ENCODE results near the gene SBNO2. TPM values are rescaled to one million over a fixed set of nuclear protein-coding genes. Genes with fewer than 3 reads are reported as not detected.

Gene SBNO2, protein sequence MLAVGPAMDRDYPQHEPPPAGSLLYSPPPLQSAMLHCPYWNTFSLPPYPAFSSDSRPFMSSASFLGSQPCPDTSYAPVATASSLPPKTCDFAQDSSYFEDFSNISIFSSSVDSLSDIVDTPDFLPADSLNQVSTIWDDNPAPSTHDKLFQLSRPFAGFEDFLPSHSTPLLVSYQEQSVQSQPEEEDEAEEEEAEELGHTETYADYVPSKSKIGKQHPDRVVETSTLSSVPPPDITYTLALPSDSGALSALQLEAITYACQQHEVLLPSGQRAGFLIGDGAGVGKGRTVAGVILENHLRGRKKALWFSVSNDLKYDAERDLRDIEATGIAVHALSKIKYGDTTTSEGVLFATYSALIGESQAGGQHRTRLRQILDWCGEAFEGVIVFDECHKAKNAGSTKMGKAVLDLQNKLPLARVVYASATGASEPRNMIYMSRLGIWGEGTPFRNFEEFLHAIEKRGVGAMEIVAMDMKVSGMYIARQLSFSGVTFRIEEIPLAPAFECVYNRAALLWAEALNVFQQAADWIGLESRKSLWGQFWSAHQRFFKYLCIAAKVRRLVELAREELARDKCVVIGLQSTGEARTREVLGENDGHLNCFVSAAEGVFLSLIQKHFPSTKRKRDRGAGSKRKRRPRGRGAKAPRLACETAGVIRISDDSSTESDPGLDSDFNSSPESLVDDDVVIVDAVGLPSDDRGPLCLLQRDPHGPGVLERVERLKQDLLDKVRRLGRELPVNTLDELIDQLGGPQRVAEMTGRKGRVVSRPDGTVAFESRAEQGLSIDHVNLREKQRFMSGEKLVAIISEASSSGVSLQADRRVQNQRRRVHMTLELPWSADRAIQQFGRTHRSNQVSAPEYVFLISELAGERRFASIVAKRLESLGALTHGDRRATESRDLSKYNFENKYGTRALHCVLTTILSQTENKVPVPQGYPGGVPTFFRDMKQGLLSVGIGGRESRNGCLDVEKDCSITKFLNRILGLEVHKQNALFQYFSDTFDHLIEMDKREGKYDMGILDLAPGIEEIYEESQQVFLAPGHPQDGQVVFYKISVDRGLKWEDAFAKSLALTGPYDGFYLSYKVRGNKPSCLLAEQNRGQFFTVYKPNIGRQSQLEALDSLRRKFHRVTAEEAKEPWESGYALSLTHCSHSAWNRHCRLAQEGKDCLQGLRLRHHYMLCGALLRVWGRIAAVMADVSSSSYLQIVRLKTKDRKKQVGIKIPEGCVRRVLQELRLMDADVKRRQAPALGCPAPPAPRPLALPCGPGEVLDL (N-terminal part only)
- total RNA-seq = 14.8 and 29.0 TPM in 2 replicates

DNA sequence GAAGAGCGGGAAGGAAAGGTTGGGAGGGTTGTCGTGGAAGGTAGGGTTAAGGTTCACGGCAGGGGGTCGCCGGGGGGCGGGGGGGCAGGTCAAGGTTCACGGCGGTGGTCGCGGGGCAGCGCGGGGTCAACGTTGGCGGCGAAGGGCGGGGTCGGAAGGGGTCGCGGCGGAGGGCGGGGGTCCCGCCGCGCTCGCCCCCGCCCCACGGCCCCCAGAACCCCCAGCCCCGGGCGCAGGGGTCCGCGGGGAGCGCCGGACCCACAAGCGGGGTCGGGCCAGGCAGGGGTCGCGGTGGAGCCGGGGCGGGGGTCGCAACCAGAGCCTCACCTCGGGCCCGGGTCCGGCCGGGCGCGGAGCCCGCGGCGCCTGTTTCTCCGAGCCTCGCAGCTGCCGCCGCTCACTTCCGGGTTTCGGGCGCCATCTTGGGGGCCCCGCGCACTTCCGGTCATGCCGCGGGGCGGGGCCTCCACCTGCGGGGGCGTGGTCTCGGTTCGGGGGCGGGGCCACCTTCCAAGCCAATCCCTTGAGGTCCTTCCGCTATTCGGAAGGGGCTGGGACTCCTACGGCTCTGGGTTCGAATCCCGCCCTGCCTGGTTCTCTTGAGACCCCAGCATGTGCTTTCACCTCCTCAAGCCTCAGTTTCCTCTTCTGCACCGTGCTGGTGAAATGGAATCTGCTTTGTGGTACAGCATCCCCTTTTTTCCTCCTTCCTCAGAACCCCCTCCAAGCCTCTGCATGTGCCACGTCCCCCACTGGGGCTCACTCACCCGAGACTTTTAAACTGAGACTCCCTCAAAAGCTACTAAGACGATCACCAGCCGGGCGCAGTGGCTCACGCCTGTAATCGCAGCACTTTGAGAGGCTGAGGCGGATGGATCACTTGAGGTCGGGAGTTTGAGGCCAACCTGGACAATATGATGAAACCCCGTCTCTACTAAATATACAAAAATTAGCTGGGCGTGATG, at the start of gene SBNO2:
Gene SBNO2 (minus strand): TSS at position 424 of the 965 bp plus-strand sequence. CDS start 19,992 bp downstream, outside the sequence.
- peak; percentile 63 to 88 for DNase-seq (ENCODE audit: low read depth in 2 of 2)

DNA sequence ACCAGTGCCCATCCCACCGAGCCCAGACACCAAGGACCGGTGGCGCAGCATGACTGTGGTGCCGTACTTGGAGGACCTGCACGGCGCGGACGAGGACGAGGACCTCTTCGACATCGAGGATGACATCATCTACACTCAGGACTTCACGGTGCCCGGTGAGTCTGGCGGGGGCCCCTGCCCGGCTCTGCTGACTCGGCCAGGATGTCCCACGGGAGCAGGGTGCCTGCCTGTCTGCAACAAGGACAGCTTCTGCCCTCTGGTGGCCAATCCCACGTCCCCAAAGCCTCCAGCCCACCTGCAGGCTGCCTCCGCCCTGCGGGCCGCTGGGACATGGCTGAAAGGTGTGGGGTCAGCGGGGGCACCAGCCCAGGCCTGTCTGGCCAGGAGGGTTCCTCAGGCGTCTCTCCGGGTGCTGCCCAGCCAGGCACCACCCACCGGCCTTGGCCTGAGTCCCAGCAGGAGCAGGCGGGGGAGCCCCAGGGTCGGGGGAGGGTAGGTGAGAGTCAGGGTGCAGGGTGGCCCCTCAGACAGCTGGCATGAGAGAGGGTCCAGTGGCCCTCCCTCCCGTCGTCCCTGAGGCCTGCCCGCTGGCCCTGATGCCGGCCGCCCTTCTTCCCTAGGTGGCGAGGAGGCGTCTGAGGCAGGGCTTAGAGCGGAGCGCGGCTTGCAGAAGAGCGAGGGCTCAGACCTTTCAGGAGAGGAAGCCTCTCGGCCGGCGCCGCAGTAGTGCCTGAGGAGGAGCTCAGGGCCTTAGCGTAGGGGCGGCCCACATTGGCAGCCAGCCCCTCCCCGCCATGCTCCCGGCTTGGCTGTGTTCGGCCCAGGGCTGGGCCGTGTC, 49.2 kb upstream of the SBNO2 start:
- DNase-seq (ENCODE audit: low read depth in 2 of 2) = peak in 1 of 2 donors; percentile 64

DNA sequence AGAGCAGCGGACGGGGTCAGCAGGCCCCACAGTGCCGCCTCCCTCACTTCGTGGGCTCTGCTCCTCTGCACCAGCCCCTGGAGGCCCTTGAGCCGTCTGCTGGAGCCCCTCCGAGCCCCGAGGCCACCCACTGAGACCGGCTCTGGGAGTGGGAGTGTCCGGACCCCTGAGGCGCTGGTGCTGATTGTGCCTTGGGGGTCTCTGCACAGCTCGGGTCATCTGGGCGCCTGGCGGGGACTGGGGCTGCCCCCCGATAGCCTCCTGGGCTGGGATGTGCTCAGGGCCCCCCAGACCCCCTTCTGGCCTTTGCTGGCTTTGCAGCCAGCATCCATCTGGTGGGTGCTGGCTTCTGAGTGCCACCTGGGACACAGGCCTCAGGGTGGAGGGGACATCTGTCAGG, 48.3 kb upstream of the SBNO2 start:
- DNase-seq (ENCODE audit: low read depth in 2 of 2) = no peak

DNA sequence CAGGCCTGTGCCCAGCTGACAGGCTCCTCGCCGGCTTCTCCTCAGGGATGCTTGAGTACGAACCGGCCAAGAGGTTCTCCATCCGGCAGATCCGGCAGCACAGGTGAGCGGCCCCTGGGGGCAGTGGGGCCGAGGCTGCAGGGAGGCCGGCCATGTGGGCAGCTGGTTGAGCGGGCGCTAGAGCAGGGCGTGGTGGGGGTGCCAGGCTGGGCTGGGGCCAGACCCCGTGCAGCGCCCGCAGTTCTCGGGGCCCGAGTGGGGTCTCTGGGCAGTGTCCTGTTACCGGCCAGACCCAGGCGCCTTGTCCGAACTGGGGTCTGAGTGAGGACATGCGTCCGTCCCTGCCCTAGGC, 47.8 kb upstream of the SBNO2 start:
- no peak for DNase-seq (ENCODE audit: low read depth in 2 of 2)

DNA sequence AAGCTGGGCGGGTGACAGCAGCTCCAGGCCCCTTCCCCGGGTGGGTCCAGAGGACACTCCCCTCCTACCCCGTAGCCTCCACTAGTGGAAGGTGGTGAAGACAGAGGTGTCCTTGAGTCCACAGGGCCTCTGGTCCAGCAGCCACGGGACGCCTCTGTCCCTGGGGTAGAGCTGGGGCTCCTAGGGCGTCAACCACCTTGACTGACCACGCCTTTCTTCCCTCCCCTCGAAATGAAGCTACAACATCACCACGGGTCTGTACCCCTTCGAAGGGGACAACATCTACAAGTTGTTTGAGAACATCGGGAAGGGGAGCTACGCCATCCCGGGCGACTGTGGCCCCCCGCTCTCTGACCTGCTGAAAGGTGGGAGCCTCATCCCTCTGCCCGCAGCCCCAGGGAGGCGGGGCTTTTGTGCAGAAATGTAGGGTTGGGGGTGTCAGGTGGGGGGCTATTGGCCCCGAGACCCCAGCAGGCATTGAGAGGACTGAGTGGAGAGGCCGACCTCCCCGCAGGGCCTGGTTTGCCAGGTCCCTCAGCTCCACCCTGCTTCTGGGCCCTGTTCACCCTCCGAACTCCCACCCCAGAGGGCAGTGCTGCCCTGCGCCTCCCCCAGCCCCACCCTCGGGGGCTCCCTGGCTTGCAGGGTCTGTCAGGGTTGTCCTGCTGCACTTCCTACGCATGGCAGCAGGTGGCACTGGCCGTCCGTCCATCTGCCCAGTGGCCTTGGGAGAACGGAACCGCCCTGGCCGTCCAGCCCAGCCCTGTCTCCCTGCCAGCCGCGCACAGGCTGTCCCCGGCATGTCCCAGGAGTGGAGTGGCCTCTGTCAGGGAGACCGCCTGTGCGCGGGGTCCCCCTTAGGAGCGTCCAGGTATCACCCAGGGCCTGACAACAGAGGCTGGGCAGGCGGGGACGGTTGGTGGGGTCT, 47.2 kb upstream of the SBNO2 start:
- peak; percentile 49 to 75 for DNase-seq (ENCODE audit: low read depth in 2 of 2)

DNA sequence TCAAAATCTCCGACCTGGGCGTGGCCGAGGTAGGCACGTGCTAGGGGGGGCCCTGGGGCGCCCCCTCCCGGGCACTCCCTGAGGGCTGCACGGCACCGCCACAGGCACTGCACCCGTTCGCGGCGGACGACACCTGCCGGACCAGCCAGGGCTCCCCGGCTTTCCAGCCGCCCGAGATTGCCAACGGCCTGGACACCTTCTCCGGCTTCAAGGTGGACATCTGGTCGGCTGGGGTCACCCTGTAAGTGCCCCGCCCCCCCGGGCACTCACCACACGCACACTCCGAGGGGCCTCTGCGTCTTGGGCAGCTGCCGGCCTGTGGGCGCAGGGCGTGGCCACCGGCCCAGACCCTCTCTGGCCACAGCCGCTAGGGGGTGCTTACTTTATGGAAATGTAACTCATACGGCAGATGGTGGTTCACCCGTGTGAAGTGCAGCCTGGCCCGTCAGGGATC, 46.4 kb upstream of the SBNO2 start:
- DNase-seq (ENCODE audit: low read depth in 2 of 2) = no peak

DNA sequence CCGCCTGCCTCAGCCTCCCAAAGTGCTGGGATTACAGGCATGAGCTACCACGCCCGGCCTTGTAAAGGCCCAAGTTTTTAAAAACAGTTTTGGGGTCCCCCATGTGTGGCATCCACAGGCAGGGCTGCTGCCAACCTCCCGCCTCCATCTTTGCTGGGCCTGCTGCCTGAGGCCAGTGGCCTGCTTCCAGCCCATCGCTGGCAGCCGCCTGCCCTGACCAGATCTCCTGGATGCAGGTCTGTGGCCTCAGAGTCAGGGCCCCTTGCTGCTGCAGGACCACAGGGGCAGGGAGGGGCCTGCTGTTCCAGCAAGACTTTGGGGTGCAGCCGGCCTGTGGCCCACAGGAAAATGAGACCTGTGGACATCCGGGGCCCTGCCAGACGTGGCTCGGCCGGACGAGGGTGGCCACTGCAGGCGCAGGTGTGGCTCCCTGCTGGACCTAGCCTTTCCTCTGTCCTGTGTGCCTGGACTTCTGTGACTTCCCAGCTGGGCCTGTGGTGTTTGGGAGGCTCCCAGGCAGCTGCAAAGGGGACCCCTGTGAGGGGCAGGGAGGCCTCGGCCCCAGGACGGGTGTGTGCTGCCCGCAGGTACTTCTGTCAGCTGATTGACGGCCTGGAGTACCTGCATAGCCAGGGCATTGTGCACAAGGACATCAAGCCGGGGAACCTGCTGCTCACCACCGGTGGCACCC, 45.9 kb upstream of the SBNO2 start:
- DNase-seq (ENCODE audit: low read depth in 2 of 2) = no peak

DNA sequence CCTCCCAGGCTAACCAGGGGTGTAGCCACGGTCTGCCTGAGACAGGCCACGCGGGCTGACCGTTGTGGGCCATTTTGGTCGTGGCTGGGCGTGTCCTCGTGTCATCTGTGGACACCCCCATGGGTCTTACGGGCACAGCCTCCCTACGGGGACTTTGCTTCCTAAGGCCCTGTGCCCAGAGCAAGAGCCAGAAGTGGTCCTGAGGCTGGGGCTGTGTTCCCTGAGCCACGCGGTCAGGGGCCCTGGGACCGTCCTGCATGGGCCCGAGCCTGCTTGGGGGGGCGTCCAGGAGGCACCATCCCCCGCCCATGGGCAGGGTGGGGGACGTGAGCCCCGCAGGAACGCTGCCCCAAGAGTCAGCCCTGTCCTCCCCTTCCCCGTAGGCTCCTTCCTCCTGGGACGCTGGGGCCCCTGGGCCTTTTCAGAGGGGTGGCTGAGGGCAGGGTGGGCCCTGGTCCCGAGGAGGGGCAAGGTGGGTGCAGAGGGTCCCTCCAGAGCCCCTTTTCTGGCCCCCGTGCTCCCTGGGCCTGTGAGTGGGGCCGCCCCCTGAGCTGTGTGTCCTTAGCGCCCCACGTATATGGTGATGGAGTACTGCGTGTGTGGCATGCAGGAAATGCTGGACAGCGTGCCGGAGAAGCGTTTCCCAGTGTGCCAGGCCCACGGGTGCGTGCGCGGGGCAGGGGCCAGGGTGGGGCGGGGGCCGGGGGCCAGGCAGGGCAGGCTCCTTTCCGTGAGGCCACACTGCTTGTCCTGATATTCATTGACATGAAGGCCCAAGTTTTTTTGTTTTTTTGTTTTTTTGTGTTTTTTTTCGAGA, 44.9 kb upstream of the SBNO2 start:
- no peak for DNase-seq (ENCODE audit: low read depth in 2 of 2)

DNA sequence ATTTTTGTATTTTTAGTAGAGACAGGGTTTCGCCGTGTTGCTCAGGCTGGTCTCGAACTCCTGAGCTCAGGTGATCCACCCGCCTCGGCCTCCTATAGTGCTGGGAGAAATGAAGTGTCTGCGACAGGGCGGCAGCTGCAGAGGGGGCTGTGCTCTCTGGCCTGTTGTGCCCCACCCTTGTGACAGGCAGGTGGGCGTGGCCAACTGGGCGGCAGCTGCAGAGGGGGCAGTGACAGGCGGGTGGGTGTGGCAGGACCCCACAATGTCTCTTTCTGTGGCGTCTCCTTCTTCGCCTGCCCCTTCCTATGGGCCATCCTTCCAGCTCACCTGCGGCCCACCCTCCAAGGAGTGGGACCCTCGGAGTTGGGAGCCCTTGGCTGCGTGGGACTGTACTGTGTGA, 43.3 kb upstream of the SBNO2 start:
- DNase-seq (ENCODE audit: low read depth in 2 of 2) = no peak

DNA sequence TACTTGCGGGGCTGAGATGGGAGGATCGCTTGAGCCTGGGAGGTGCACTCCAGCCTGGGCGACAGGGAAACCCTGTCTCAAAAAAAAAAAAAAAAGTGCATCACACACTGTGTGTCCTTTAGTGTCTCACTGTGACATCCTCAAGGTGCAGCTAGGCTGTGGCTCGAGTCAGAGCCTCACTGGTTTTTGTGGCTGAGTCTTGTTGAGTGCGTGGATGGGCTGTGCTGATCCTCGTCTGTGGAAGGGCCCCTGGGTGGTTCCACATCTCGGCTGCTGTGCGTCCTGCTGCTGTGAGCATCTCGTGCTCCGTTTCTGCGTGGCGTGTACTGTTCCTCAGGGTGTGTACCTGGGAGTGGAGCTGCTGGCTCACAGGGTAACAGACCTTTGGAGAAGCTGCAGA, 42.7 kb upstream of the SBNO2 start:
- DNase-seq (ENCODE audit: low read depth in 2 of 2) = no peak

DNA sequence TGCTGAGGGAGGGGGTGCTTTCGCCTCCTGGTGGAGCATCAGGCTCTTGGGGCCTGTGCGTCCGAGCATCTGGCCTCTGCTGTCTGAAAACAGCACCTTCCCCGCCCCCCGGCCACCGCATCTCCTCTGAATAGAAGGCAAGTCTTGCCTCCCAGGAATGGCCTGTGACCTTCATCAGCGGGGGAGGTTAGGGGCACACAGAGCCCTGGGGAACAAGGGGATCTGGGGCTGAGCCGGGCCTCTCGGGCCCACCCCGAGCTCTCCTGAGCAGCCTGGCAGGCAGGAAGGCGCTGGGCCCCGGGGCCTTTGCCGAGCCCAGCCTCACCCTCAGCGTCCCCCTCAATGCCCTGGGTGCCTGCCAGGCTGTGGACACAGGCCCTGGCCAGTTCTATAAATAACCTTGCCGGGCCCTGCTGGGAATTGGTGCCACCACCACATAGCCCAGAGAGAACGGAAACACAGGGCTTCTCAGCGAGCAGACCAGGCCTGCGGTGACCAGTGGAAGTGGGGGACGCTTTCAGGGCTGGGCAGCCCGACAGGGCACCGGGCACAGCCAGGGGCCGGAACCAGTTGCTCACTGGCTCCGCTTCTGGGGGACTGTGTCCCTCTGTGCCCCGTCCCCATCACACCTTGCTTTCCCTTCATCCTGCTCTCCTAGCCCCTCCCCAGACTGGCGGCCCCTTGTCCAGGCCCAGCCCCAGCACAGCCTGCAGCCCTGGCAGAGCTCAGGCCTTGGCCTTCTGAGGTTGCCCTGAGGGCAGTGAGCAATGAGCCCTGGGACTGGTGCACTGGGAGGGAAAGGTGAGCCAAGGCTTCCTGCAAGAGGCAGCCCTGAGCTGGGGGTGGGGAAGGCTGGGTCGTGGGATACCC, 41.0 kb upstream of the SBNO2 start:
- peak in 1 of 2 donors; percentile 20 for DNase-seq (ENCODE audit: low read depth in 2 of 2)

DNA sequence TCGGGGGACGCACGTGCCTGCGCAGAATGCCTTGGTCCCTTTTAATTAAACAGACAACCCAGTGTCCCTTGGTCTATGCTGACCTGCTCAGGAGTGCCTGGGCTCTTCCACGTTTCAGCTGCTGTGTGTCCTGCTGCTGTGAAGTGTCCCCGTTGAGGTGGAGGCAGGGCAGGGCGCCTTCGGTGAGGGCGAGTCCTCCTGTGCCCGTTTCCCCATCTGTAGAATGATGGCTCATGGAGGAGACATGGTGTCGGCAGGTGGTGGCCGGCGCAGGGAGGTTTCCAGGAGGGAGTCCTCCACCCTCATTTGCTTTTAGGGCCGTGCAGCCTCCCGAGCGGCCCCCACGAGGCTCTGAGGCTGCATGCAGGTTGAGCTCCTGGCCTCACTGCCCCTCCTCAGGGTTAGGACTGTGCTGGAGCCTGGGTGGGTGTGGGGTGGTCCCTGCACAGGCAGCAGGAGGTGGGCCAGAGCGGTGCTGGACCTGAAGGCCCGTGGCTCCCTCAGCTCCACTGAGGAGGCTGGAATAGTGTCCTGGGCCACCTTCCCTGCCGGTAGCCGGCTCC, 40.3 kb upstream of the SBNO2 start:
- no peak for DNase-seq (ENCODE audit: low read depth in 2 of 2)

DNA sequence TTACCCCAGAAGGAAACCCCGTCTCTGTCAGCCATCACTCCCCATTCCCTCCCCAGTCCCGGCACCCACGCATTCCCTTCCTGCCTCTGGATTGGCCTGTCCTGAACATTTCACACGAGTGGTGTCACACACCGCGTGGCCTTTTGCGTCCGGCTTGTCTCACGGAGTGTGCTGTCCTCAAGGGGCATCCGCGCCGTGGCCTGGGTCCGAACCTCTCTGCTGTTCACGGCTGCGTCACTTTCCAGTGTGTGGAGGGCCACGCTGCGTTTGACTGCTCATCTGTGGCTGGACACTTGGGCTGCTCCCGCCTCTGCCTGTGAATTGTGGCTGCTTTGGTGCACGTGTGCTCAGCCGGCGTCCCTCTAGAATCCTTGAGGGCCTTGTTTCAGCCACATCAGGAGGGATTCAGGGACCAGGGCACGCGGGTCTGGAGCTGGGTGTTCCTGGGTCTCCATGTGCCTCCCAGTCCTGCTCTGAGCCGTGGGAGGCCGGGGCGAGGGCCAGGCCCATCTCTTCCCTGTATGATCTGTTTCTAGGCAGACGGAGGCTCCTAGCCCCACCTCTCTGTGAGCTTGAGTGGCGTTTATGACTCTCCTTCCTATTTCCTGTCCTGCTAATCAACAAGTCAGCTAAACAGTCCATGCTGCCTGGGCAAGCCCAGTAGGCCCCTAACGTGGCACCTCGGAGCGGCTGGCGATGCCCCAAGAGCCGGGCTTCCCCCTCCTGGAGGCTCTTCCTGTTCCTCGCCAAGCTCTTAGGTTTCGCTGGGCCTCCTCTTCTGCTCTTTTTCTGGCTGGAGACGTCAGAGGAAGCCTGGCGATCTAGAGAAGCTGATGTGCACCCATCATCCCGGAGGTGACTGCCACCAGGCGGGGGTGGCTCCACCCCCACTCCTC, 39.6 kb upstream of the SBNO2 start:
- peak; percentile 84 to 97 for DNase-seq (ENCODE audit: low read depth in 2 of 2)

DNA sequence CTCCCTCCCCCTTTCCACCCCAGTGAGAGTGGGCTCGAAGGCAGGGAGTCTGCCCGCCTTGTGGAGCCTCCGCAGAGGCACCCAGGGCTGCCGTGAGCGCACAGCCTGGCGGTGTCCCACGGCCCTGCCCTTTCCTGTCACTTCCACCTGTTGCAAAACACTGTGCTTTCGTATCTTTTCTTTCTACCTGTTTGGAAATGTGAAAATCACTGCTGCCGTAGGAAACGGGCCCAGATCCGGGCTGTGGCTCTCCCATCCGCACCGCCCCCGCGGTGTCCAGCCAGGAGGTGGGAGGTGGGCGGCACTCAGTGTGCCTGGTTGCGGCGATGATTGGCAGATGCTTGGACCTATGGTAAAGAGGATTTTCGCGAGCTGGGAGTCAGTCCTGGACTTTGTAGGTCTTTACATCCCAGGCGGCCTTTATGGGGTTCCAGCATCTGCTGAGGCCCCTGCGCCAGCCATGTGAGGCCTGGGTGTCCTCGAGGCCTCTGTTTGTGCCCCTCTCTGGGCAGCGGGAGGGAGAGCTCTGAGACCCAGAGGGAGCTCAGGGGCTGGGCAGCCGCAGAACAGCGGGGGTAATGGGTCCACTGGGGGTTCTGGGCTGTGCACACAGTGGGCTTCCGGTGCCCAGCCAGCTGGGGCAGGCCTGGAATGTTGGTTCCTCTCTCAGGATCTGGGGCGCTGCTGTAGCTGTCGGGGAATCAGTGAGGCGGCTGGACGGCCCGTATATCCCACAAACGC, 37.6 kb upstream of the SBNO2 start:
- DNase-seq (ENCODE audit: low read depth in 2 of 2) = peak; percentile 87 to 89

Measured in dermis microvascular lymphatic vessel endothelial cell (primary cell).